ENCODE data around the gene RNF19B.

DNA sequence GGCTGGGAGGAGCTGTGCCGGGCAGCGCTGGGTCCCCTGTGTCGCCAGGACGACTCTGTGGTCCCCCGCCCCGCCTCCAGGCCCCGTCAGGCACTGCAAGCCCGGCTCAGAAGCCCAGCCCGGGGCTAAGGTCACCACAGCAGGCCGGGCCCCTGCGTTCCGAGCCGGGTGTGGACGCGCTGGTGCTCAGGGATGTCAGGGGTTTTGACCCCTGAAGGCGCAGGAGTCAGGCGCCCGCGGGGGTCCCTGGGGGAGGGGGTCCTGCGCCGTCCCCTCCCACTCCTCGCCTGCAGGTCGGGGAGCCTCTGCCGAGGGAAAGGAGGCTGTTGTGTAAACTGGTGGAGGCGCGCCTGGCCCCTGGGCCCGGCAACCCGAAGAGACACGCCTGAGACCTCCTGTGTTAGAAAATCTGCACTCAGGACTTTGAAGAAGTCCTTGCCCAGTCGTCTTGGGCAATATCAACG, 39.7 kb downstream of the RNF19B start:
- TF ChIP-seq, protein P1, sequence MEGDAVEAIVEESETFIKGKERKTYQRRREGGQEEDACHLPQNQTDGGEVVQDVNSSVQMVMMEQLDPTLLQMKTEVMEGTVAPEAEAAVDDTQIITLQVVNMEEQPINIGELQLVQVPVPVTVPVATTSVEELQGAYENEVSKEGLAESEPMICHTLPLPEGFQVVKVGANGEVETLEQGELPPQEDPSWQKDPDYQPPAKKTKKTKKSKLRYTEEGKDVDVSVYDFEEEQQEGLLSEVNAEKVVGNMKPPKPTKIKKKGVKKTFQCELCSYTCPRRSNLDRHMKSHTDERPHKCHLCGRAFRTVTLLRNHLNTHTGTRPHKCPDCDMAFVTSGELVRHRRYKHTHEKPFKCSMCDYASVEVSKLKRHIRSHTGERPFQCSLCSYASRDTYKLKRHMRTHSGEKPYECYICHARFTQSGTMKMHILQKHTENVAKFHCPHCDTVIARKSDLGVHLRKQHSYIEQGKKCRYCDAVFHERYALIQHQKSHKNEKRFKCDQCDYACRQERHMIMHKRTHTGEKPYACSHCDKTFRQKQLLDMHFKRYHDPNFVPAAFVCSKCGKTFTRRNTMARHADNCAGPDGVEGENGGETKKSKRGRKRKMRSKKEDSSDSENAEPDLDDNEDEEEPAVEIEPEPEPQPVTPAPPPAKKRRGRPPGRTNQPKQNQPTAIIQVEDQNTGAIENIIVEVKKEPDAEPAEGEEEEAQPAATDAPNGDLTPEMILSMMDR (IDR thresholded peaks at IDR 0.05; ENCODE audit: insufficient read depth, low read depth, low read length), result no peak
- TF ChIP-seq EZH2 (IDR thresholded peaks at IDR 0.05; ENCODE audit: insufficient read depth, low read length), result no peak
